WERI-Rb-1 (cell line): ENCODE measurements around the gene FBXW12.
A peak's percentile ranks its signal among the peaks of the same experiment; 100 is the strongest.

Experiments used
- DNase-seq: peaks from one replicate; pipeline ENCODE4 v3.0.0-alpha.2; 2020
- H3K27ac ChIP-seq: fragments of 250-450 bp; sonication (Bioruptor Pico); 2 replicates; pipeline ENCODE4 v1.5.1; 2020; ENCODE audit warnings: mild to moderate bottlenecking, moderate library complexity
- H3K27me3 ChIP-seq: fragments of 250-450 bp; sonication (Bioruptor Pico); 2 replicates; pipeline ENCODE4 v1.5.1; 2021; ENCODE audit warnings: mild to moderate bottlenecking, low read depth, moderate library complexity; ENCODE audit not compliant: insufficient read depth, severe bottlenecking
- H3K36me3 ChIP-seq: fragments of 250-450 bp; sonication (Bioruptor Pico); 2 replicates; pipeline ENCODE4 v1.5.1; 2020; ENCODE audit warnings: mild to moderate bottlenecking, moderate library complexity
- H3K4me3 ChIP-seq: 2 replicates; pipeline ENCODE4 v1.5.1; 2011; ENCODE audit warnings: low read depth, mild to moderate bottlenecking, control low read depth, low read length
- H3K9me3 ChIP-seq: fragments of 250-450 bp; sonication (Bioruptor Pico); 2 replicates; pipeline ENCODE4 v1.5.1; 2021; ENCODE audit warnings: mild to moderate bottlenecking, moderate library complexity; ENCODE audit not compliant: severe bottlenecking
- CTCF ChIP-seq: IDR thresholded peaks from 2 replicates; pipeline ENCODE4 v1.5.1; 2011; ENCODE audit warnings: low read depth, mild to moderate bottlenecking, control low read depth, inconsistent platforms, low read length

FBXW12 gene

GRCh38 chr3:48405971-48406370, 34.0 kb downstream of the FBXW12 start:
- H3K27me3 ChIP-seq, result no peaks in the 10 kb centered on the region
- H3K4me3 ChIP-seq, result no peak overlapping the region
- H3K36me3 ChIP-seq, result peaks cover 73% of the 10 kb centered on the region
- H3K27ac ChIP-seq, result no peak overlapping the region
- H3K9me3 ChIP-seq, result no peaks in the 10 kb centered on the region
- TF ChIP-seq CTCF, result no peak
- peak; percentile 3 for DNase-seq

GRCh38 chr3:48406443-48407431, 34.7 kb downstream of the FBXW12 start:
- H3K4me3 ChIP-seq, result no peak overlapping the region
- DNase-seq, result peak; percentile 4
- no peaks in the 10 kb centered on the region for H3K27me3 ChIP-seq
- H3K27ac ChIP-seq, result no peak overlapping the region
- TF ChIP-seq CTCF, result no peak
- no peaks in the 10 kb centered on the region for H3K9me3 ChIP-seq
- peaks cover 81% of the 10 kb centered on the region for H3K36me3 ChIP-seq

- H3K4me3 ChIP-seq, result no peak overlapping the region
- peaks cover 90% of the 10 kb centered on the region for H3K36me3 ChIP-seq
- no peak for DNase-seq
- no peak overlapping the region for H3K27ac ChIP-seq
- no peaks in the 10 kb centered on the region for H3K9me3 ChIP-seq
- no peak for TF ChIP-seq CTCF
- no peaks in the 10 kb centered on the region for H3K27me3 ChIP-seq
These were observed 35.6 kb downstream of the FBXW12 start for GRCh38 chr3:48407542-48408099.

GRCh38 chr3:48408823-48409281, 36.8 kb downstream of the FBXW12 start:
- H3K27me3 ChIP-seq, result no peaks in the 10 kb centered on the region
- H3K27ac ChIP-seq, result no peak overlapping the region
- H3K36me3 ChIP-seq, result peaks cover 97% of the 10 kb centered on the region
- no peaks in the 10 kb centered on the region for H3K9me3 ChIP-seq
- DNase-seq, result peak; percentile 44
- peak; percentile 59 for TF ChIP-seq CTCF
- no peak overlapping the region for H3K4me3 ChIP-seq

GRCh38 chr3:48409291-48410201, 37.5 kb downstream of the FBXW12 start:
- Histone ChIP-seq H3K27ac (no peak overlapping the region), H3K36me3 (peaks cover 96% of the 10 kb centered on the region)

More at GRCh38 chr3:48409291-48410201, 37.5 kb downstream of the FBXW12 start:
- DNase-seq, result peak; percentile 5
- no peaks in the 10 kb centered on the region for H3K9me3 ChIP-seq
- H3K4me3 ChIP-seq, result no peak overlapping the region
- no peak for TF ChIP-seq CTCF
- no peaks in the 10 kb centered on the region for H3K27me3 ChIP-seq
